OCI-LY3 (cell line): ENCODE results near the gene C1QTNF1.

ENCODE experiments used
- CTCF ChIP-seq: fragments of 200-600, 300-600 bp; sonication (generic); IDR thresholded peaks from 2 replicates; pipeline ENCODE4 v1.5.1; 2014; ENCODE audit warnings: antibody characterized with exemption, low read length, low read depth
- EZH2phosphoT487 ChIP-seq: fragments of 200-600 bp; shearing (Covaris generic); IDR thresholded peaks from 2 replicates; pipeline ENCODE4 v1.6.1; 2018; ENCODE audit warnings: antibody characterized with exemption, mixed run types, low read depth

DNA sequence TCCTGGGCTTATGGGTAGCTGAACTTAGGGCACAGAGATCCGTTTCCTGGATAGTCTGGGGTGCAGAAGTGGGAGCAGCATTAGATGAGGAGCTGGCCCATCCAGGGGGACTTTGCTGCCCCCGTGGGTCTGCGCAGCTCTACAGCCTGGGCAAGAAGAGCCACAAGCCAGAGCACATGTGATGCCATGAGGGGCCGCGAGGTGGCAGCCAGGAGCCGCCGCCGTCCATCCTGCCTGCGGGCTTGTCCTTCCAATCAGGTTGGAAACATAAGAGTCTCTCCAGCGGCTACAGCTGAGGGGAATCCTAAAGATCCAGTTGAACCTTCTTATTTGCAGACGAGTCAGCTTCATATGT lies 21.9 kb downstream of the C1QTNF1 start:
- TF ChIP-seq CTCF (peak; percentile 82), EZH2phosphoT487 (no peak)
